Stimulated activated CD4-positive, alpha-beta T cell treated with anti-CD3 and anti-CD28 coated beads, Interleukin-12 subunit alpha, Interleukin-12 subunit beta, amount 100 ng/mL, for 24 hours (primary cell): ENCODE measurements around the gene ANXA4.

Source experiments
- DNase-seq, 2 experiments: peaks; one replicate each; pipeline ENCODE4 v3.0.0-alpha.2; 2020; ENCODE audit warnings: low read depth in 2 of 2

ANXA4 gene

DNA sequence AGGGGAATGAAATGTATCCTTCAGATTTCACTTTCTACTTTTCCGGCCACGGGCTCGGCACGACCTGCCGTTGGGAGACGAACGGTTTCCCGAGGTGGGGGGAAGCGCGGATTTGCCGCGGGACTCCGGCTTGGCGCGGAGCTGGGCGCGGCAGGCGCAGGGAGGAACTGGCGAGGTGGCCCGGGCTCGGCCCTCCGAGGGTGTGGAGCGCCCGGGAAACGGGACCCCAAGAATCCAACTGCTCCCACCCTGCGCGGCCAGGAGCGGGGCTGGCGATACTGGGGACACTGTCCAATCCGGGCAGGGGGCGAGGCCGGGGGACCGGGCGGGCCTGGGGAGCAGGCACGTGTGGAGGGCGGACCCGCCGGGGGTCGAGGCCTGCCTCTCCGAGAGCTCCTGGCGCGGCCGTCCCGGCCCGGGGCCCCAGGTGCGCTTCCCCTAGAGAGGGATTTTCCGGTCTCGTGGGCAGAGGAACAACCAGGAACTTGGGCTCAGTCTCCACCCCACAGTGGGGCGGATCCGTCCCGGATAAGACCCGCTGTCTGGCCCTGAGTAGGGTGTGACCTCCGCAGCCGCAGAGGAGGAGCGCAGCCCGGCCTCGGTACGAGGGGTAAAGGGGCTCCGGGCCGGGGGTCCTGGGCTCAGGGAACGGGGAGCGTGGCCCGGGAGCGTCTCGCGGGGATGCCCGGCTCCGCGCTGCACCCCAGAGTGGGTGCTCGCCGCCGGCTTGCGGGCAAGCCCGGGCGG lies at the start of gene ANXA4:
ANXA4 (plus strand) TSS at position 560 of the 747 bp plus-strand sequence. CDS start 39,432 bp downstream, outside the sequence.
- DNase-seq: peak; percentile 44 to 67

- DNase-seq: no peak
Observed at GRCh38 chr2:69692424-69692823, 49.5 kb upstream of the ANXA4 start.

GRCh38 chr2:69693059-69693774 lies 48.7 kb upstream of the ANXA4 start:
- DNase-seq: no peak

GRCh38 chr2:69693775-69694450 lies 48.0 kb upstream of the ANXA4 start:
- DNase-seq: no peak

DNA sequence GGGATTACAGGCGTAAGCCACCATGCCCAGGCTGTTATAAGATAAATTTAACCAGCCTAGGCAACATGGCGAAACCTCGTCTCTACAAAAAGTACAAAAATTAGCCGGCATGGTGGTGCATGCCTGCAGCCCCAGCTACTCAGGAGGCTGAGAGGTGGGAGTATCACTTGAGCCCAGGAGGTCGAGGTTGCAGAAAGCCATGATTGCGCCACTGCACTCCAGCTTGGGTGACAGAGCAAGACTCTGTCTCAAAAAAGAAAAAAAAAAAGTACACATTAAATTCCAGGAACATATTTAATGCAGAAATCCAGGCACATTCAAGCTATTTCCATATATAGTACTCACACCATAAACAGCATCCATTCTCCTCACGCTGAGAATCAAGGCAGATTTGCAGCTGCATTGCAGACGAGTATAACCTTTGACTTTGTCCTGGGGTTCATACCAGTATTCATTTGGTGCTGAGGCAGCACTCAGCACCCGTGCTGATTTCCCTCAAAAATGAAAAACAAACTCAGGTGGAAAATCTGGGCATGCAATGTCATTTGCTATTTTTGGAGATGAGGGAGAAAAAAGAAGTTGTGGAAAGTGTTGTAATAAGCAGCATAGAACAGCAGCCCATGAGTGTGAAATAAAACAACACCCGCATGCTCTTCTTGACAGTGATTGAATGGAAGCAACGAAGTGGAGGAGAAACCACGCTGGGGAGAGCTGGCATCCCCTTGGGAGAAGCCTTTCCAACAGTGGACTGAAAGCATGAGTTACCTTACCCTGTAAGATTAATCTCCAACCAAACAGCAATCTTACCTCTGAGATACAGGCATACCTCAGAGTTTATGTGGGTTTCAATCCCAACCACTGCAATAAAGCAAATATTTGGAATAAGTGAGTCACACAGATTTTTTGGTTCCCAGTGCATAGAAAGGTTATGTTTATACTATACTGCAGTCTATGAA lies 46.8 kb upstream of the ANXA4 start:
- DNase-seq: no peak

GRCh38 chr2:69695850-69696216 lies 46.1 kb upstream of the ANXA4 start:
- DNase-seq: no peak

- DNase-seq: no peak
Observed at GRCh38 chr2:69700381-69700780, 41.6 kb upstream of the ANXA4 start.

- DNase-seq: no peak
Observed at GRCh38 chr2:69701100-69701945, 40.6 kb upstream of the ANXA4 start.

DNA sequence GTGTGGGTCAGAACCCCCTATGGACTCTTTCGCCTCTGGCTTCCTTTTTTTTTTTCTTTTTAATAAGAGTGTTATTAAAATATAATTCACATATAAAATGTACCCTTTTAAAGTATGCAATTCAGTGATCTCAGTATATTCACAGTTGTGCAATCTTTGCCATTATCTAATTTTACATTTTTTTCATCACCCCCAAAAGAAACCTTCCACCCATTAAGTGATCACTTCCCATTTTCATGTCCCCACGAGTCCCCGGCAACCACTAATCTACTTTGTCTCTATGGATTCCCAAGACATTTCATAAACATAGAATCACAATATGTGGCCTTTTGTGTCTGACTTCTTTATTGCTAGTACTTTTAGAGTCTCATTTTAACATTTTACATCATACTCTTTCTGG lies 38.7 kb upstream of the ANXA4 start:
- no peak for DNase-seq

- no peak for DNase-seq
Observed at GRCh38 chr2:69704446-69704845, 37.5 kb upstream of the ANXA4 start.

- DNase-seq: no peak
Observed at GRCh38 chr2:69709290-69709689, 32.6 kb upstream of the ANXA4 start.

GRCh38 chr2:69711971-69712370 lies 30.0 kb upstream of the ANXA4 start:
- DNase-seq: no peak

GRCh38 chr2:69714024-69714423 lies 27.9 kb upstream of the ANXA4 start:
- no peak for DNase-seq

DNA sequence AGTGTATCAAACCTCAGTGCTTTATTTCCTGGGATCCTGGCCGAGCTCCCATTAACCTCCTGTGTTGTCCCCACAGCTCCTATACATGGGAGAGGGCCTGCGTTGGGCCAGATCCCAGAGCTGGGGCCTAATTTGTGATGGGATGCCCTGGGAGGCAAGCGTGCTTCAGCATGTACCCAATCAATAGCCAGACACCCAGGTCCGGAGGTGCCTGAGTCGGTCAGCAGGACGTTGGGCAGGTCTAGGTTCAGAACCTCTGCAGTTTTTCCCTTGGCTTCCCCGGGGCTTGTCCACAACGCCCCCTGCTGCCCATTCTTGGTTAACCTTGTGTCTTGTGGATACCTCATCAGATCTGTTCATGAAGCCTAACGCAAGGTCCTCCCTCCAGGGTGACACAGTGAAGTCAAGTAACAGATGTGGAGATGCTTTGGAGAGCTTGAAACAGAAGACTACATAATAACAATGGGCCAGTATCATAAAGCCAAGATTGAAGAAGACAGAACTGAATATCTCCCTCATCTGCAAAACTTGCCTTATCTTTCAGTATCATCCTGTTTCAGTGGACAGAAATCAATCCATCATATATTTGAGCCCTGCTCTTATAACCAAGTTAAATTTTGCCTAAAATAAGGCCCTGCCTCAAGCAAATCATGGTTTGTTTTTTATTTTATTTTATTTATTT lies 27.3 kb upstream of the ANXA4 start:
- DNase-seq: peak; percentile 73 to 90

DNA sequence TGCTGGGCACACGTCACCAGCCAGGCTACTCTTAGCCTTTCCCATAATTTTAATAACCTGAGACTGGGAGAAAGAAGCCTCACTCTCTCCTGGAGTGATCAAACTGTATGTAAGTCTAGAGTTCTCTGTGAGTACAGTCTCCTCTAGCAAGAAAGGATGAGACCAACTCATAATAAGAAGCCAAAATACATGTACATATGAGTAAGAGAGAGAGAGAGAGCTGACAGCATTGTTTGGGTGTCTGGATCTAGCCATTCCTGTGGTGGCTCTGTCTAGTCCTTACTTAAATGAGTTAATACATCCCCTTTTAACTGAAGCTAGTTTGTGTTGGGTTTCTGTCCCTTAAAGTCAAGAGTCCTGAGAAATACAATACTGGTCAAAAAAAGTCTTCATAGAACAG lies 26.0 kb upstream of the ANXA4 start:
- DNase-seq: no peak

GRCh38 chr2:69716555-69717120 lies 25.3 kb upstream of the ANXA4 start:
- no peak for DNase-seq

DNA sequence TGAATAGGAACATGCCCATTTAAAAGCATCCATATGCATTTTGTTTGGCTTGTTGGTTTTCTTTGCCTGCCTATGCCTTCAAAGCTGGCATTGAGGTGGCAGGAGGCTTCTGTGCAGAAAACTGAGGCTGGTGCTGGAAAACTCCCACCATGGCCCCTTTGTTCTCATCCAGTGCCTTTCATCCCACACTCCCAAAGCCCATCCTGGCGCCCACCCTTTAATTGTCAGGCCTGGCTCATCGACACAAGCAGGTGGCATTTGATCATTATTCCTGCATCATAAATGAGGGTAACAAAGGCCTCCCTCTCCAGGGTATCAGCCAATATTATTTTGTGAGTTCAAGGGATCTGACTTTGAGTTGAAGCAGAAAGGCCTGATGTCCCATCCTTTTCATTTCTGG lies 24.7 kb upstream of the ANXA4 start:
- DNase-seq: no peak

- no peak for DNase-seq
Observed at GRCh38 chr2:69717861-69718273, 24.1 kb upstream of the ANXA4 start.

- DNase-seq: no peak
Observed at GRCh38 chr2:69718338-69718965, 23.5 kb upstream of the ANXA4 start.
